GM04504 (cell line): ENCODE results near the gene DENND1A.
"Not testable (repeated sequence)": the region's sequence is repeated elsewhere in the genome, so short reads cannot be mapped to it uniquely, and the experiment has no call there.

Experiments used
- DNase-seq: peaks from one replicate; pipeline ENCODE4 v3.0.0-alpha.2; 2012; ENCODE audit warnings: low read depth

The DENND1A gene

DNA sequence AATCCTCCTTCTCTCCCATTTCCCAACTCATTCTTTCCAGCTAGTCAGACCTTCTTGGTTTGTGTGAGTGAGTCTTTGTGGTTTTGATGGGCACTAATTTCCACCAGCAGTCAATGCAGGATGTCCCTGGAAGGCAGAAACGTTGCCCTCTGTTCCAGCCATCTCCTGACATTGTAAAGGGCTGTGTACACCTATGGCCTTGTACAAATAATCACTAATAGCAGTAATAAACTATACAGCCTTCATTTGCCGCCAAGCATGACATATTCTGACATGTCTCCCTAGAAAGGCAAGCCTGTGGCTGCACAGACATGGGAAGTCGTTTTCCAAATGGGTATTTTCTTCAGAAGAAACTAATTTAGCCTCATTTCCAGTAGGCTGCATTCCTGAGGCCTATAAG lies 18.4 kb upstream of the DENND1A start:
- no peak for DNase-seq

DNA sequence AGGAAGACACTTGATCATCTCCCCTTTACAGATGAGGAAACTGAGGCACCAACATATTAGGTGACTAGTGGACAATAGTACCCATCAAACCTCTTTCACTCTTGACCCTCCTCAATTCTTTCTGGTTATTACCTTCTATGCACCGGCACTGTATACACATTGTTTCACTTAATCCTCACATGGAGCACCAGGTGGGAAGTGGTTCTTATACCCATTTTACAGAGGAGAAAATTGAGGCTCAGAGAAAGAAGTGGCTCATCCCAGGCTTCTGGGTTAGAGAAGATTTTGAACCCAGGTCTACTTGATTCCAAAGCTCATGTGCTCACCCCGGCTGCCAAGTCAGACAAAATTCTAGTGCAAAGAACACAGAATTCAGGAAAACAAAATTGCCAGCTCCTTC lies 17.4 kb upstream of the DENND1A start:
- no peak for DNase-seq

DNA sequence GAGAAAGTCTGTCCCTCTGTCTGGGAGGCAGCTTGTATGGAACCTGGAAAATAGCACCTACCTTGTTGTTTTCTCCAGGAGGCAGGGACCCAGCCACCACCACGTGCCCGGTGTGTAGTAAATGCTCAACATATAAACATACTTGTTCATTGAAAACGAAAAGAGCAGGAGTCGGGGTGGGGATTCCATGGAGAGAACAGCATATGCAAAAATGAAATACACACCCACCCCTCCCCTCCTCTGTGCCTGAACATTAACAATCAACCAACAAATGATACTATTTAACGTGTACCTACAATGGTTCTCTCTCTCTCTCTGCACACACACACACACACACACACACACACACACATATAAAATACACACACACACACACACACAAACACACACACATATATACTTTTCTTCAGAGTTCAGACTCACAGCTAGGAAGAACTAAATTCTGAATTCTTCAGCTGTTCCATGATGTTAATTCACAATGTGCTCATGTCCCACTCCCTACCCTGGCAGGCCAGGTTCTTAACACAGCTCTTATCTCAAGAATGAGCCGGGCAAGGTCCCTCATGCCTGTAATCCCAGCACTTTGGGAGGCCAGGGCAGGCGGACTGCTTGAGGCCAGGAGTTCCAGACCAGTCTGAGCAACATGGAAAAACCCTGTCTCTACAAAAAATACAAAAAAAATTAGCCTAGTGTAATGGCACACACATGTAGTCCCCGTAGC lies 16.3 kb upstream of the DENND1A start:
- DNase-seq: no peak

DNA sequence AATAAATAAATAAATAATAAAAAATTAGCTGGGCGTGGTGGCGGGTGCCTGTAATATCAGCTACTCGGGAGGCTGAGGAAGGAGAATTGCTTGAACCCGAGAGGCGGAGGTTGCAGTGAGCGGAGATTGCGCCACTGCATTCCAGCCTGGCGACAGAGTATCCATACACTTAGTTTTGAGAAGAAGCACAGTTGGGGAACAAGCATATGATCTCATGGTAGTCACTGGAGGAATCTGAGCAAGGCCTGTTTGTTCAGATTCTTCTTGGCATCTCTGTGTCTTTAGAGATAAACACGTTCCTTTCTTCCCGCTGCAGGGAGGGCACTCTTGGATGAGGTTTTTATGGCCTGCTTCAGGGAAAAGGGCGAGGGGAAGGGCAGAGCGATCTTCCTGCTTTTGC lies 15.6 kb upstream of the DENND1A start:
- no peak for DNase-seq

DNA sequence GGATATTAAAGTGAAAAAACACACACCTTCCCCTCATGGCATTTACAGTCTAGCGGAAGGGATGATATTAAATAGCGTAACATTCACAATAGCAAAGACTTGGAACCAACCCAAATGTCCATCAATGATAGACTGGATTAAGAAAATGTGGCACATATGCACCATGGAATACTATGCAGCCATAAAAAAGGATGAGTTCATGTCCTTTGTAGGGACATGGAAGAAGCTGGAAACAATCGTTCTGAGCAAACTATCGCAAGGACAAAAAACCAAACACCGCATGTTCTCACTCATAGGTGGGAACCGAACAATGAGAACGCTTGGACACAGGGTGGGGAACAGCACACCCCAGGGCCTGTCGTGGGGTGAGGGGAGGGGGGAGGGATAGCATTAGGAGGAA lies 14.5 kb upstream of the DENND1A start:
- not testable (repeated sequence) for DNase-seq

DNA sequence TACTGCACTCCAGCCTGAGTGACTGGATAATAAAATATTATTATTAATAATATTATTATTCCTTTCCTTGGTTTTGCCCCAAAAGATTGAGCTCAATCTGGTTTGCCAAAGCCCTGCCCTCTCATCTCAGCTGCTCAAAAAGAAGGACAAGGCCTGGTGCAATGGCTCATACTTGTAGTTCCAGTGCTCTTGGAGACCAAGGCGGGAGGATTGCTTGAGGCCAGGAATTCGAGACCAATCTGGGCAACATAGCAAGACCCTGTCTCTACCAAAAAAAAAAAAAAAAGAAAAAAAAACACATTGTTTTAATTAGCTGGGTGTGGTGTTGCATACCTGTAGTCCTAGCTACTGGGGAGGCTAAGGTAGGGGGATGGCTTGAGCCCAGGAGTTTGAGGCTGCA lies 13.7 kb upstream of the DENND1A start:
- DNase-seq: no peak

DNA sequence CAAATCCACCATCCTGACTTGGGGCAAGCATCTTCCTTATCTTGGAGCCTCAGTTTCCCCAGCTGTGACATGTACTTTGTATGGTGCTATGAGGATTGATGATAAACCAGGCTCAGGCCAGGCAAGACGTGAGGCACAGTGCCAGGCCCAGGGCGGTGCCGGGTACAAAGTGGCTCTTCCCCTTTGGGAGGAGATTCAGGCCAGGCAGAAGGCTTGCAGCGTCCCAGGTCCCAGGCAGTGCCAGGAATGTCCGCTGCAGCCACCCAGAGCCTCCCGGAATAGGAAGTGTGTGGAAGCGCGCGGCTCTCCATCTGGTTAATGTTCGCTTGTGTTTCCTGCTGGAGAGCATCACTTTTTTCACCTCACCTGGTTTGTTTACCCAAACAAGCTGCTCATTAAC lies 12.6 kb upstream of the DENND1A start:
- no peak for DNase-seq

DNA sequence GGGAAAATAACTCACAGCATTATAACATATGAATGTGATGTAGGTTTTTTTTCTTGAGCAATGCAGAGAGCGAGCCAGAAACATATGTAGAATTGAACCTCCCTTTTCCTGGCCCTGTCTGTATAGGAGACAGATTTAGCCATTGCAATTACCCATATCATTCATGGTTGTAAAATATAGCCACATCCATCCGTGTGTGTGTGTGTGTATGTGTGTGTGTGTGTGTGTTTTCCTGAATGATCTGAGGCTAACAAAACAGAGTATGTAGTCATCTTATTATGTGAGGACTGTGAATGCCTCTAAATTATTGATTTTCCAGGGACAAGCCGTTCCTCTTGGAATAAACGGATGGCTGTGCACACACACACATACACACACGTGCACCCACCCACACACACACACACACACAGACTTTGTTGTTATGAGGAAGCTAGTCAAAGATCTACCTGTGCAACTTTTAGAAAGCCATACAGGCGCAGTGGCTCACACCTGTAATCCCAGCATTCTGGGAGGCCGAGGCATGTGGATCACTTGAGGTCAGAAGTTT lies 11.7 kb upstream of the DENND1A start:
- no peak for DNase-seq

DNA sequence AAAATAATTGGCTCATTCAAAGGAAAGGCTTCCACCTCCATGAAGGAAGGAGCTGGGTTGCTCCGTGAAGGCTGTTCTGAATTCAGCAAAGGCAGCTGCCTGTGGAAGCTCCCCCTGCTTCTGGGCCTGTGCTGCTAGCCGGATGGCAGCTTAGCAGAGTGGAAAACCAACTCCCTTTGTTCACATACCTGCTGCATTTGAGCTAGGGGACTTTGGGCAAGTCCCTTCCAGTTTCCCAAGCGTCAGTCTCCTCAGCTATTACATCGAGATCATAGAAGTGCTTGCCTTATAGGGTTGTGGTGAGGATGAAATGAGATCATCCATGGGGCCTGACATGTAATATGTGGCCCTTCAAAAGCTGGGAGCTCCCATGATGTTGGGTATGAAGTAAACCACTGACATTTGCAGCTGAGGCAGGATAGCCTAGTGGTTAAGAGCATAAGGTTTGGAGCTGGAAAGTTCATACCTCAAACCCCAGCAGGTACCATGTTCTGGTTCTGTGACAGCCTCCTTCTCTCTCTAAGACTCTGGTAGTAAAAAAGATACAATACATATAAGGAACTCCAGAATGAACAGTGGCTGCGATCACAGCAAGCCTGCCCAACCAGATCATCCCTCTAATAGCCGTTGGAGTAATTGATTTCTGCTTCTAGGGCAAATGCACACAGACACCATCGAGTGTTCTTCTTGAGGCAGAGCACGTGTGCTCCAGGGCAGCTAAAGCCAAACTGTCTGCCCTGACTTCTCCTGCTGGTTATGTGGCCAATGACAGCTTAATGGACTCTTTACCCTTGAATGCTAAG lies 11.0 kb upstream of the DENND1A start:
- DNase-seq: no peak

DNA sequence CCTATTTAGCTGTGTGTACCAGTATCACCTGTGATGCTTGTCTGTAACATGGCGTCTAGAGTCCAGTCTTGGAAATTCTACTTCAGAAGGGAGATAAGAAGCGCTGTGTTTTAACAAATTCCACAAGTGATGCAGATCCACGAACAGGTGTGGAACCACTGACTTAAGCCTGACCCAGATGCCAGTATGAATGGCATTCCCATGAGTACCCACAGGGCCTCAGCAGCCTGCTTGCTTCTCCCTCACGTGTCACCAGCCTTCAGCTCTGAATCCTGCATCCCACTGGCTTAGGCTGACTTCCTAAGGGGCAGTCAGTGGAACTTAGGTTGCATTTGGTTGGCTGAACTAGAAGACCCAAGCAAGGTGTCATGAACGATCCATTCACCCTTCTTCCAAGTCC lies 8.5 kb upstream of the DENND1A start:
- no peak for DNase-seq

DNA sequence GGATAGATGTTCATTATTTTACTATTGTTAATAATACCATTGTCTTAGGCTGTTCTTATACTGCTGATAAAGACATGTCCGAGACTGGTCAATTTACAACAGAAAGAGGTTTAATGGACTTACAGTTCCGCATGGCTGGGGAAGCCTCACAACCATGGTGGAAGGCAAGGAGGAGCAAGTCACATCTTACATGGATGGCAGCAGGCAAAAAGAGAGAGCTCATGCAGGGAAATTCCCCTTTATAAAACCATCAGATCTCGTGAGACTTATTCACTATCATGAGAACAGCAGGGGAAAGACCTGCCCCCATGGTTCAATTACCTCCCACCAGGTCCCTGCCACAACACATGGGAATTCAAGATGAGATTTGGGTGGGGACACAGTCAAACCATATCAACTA lies 6.6 kb upstream of the DENND1A start:
- DNase-seq: not testable (repeated sequence)

DNA sequence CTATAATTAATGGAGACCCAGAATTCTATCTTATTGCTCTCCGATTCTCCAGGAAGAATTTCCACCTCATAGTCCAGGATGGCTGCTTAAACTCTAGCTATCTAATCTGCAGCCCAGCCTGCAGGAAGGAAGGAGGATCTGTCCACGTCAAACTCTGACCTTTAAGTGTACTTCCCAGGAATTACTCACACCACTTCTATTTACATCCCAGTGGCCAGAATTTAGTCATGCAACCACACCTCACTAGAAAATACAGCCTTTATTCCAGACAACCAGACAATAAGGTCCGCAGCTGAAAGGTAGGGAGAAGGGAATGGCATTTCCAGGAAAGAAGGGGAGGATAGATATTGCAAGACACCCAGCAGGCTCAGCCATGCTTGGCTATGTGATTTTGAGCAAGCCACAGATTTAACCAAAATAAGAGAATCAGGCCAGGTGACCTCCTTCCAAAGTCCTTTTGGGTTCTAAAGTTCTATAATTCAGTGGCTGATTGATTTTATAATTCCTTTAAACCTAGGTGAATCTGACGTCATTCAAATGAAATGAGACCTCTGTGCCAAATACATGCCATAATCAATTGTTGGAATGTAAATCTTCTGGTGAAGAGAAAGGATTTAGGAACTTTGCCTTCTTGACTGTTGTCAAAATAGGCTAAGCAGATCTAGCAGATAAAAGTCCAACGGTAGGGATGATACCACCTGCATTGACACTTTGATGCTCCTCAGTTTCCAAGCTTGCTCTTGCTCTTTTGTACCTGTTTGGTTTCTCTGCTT lies 3.7 kb upstream of the DENND1A start:
- no peak for DNase-seq

DNA sequence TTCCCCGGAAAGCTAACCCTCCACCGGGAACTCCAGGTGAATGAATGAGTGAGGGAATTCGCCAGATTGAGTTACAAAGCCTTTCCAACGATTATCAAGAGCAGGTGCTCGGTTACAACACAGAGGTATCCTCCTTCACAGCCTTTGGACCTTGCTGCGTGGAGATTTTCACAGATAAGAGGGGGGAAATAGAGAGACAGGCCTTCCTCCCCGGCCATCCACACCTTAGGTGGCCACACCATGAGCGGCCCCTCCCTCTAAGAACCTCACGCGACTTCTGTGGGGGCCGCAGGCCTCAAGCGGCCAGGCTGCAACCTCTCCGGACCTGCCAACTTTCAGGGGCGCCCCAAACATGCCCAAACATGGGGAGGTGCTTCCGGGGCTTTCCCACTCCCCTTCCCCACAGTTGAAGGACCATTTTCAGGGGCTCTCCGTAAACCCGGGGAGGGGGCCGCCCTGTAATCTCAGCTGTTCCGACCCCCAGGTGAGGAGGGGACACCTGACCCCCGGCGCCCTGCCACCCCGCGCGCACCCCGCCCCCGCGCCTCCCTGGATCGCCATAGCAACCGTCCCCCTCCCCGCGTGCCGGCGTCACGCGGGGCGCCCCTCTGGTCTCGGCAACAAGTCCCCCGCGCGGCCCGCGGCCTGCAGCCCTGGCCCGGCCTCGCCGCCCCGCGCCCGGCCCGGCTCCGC lies 603 bp downstream of the DENND1A start:
- DNase-seq: no peak

DNA sequence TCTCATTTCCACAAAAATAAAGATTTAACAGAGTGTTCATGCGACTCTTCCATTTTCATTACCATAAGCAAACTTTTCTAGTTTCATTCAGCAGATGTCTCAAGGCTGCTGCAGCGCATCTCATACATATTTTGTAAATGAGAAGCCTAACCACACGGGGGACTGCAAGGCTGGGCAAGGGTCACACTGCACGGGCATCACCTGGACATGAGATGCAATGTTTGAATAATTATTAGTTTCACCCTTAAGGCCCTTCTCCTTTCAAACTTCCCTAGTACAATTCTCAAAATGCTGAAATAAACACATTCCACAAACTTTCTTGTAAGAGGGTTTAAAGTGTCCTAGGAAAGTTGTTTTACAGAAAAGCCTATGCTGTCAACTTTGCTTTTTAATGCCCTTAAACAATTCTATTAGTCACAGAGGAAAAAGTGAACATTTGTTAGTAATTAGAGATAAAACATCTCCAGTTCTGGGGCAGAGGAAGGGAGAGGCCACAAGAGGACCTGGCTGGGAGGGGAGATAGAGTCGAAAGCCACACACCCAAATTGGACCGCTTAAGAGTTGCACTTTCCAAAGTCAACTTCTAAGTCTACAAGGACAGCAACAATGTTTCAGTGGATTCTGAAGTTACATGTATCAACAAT lies 1.3 kb downstream of the DENND1A start:
- DNase-seq: no peak

DNA sequence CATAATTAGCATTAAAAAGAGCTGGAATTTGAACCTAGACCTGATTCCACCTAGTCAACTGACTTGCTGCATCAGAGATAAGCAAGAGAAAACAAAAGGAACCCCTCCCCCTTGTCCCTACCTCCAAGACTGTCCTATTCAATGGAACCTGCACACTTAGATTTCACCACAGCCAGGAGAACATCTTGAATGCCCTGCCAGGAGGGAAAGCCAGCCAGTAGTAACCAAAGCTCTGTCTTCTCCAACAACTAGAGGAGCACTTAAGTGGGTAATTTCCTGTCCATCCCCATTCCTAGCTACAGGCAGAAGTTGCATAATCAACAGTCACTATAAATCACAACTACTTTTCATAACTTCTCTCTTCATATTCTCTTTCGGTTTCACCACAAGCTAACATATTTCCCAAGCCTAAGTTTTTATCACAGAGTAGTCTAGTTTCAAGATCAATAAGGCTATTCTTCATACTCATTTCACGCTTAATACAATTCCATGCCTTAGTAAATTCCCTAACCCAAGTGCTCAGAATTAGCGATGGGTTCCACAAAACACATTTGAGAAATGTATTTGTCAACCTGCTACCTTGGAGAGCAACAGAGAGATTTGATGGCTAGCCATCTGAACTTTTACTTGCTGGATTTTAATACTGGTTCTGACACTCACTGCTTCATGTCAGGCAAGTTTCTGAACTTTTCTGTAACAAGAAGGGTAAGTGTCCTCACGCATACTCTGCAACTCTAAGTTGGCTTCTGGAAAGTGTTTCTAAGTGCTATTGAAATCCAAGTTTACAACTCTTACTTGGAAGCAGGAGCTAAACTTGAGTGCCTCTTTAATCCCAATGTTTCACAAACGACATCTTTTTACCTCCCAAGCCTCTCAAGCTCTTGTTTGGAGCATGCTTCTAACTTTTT lies 2.0 kb downstream of the DENND1A start:
- DNase-seq: peak; percentile 45

DNA sequence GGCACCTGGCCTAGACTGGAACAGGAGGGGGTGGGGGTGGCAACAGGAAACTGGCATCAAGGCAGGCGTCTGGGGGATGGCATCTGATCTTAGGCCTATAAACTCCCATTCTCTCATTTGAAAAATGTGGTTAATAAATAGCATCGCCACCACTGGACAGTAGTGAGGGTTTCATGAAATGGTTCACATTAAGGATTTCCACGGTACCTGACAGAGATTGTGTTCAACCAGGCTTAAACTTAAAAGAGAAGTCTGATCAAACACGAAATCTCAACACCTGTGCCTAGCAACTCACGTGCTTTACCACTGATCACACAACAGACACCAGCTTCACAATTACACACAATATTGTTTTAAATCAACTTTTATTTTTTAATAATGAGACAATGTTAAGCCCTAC lies 3.0 kb downstream of the DENND1A start:
- no peak for DNase-seq

DNA sequence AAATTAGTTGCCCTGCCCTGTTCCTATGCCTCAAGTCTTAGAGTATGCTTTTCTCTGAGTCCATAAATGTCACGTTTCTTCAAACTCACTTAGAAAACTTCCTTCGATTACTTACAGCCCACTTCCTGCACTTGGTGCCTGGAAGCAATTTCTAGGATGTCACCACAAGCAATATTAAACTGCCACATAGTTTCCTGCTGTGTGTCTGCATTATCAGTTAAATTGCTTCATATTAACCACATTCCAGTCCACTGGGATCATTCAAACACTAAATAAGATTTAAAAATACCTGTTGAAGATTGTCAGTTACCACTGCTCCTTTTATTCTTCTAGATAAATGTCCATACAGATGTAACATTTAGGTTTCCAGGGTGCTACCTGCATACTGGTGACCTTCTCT lies 4.1 kb downstream of the DENND1A start:
- DNase-seq: no peak

DNA sequence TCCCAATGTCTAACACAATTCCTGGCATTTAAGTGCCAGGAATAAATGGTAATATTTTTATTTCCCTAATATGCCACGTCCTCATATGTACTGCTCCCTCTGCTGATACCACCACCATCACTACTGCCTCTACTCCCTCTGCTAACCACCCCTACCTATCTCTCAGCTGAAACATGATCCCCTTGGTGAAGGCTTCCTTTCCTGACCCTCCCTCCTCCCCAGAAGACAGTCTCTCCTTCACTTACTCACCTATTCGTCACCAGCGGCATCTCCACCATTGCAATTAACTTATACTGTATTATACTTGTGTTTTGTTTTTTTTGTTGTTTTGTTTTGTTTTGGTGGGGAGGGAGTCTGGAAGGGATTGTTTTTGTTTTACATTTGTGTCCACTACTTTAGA lies 4.8 kb downstream of the DENND1A start:
- DNase-seq: no peak

DNA sequence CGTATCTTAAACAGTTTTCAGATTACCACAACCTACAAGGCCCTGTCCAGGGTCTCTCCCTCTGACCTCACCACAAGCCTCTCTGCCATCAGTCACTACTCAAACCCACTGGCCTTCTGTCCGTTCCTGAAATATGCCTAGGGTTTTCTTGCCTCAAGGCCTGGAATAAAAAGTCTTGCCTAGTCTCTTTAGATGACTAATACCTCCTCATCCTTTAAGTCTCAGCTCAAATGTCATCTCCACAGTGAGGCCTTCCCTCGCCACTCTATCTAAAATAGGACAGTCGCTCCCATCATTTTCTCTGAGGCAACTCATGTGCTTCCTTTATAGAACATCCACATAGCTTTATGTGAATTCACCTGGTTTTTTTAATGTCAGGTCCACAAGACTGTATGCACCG lies 5.2 kb downstream of the DENND1A start:
- no peak for DNase-seq

DNA sequence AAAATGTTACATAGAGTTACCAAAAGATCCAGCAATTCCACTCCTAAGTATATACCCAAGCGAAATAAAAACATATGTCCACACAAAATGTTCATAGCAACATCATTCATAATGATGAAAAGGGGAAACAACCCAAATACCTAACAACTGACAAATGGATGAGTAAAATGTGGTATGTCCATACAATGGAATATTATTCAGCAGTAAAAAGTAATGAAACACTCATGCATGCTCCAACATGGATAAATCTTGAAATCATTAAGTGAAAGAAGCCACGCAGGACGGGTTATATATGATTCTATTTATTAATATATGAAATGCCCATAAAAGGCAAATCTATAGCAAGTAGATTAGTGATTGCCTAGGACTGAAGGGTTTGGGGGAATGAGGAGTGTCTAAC lies 6.0 kb downstream of the DENND1A start:
- no peak for DNase-seq

DNA sequence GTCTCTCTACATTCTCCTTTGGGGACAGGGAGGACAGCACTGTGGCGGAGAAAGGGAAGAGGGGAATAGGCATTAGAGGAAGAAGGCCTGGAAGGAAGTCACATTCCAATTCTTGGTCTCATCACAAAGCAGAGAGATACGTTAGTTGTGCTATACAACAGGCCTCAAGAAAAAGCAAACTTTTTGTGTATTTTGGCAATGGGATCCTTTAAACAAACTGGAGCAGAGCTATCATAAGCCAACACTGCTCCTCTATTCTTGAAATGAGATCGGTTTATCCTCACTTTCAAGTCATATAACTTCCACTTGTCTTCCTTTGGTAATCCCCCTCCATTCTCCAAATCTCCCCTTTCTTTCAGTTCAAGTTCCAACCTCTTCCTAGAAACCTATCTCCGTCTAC lies 6.5 kb downstream of the DENND1A start:
- no peak for DNase-seq
